Neutrophil (primary cell): ENCODE results near the gene TIE1.

ENCODE experiments used
- H3K27ac ChIP-seq: fragments of 200-600 bp; sonication (generic); 2 replicates; pipeline ENCODE4 v1.5.1; 2016; ENCODE audit warnings: mild to moderate bottlenecking, moderate library complexity
- H3K27me3 ChIP-seq: fragments of 200-600 bp; sonication (generic); 2 replicates; pipeline ENCODE4 v1.6.0; 2016; ENCODE audit warnings: mild to moderate bottlenecking
- H3K36me3 ChIP-seq: fragments of 200-600 bp; sonication (generic); 2 replicates; pipeline ENCODE4 v1.5.1; 2017
- H3K4me1 ChIP-seq, 2 experiments: fragments of 200-600 bp in 1 of 2; sonication (generic) in 1 of 2; 1 replicate in 1 of 2; 2 replicates in 1 of 2; pipeline versions ENCODE4 v1.5.1 to v1.6.1; 2013 to 2016; ENCODE audit warnings: low read depth in 1 of 2, low read length in 1 of 2, mild to moderate bottlenecking in 1 of 2, moderate library complexity in 1 of 2; ENCODE audit not compliant: control insufficient read depth in 1 of 2, insufficient read depth in 1 of 2
- H3K4me3 ChIP-seq, 2 experiments: fragments of 200-600 bp in 1 of 2; sonication (generic) in 1 of 2; 1 replicate in 1 of 2; 2 replicates in 1 of 2; pipeline ENCODE4 v1.5.1; 2013 to 2016; ENCODE audit warnings: low read depth in 1 of 2, low read length in 1 of 2, mild to moderate bottlenecking in 1 of 2, moderate library complexity in 1 of 2
- H3K9me3 ChIP-seq: fragments of 200-600 bp; sonication (generic); 2 replicates; pipeline ENCODE4 v1.5.1; 2016
- CTCF ChIP-seq: fragments of 200-600 bp; sonication (generic); IDR thresholded peaks from 2 replicates; pipeline ENCODE4 v1.5.1; 2016; ENCODE audit warnings: antibody characterized with exemption

The TIE1 gene

GRCh38 chr1:43304314-43304681, 3.5 kb downstream of the TIE1 start:
- Histone ChIP-seq H3K27ac (no peak overlapping the region), H3K4me1 (no peaks in the 10 kb centered on the region), H3K4me3 (no peak overlapping the region), H3K9me3 (no peaks in the 10 kb centered on the region), H3K27me3 (no peaks in the 10 kb centered on the region), H3K36me3 (no peaks in the 10 kb centered on the region)
- no peak for TF ChIP-seq CTCF

- Histone ChIP-seq H3K9me3 (no peaks in the 10 kb centered on the region), H3K4me1 (no peaks in the 10 kb centered on the region), H3K27me3 (no peaks in the 10 kb centered on the region), H3K27ac (no peak overlapping the region), H3K36me3 (no peaks in the 10 kb centered on the region), H3K4me3 (no peak overlapping the region)
- TF ChIP-seq CTCF, result no peak
Measured at GRCh38 chr1:43304771-43305300, 4.1 kb downstream of the TIE1 start.

- TF ChIP-seq CTCF, result no peak
- Histone ChIP-seq H3K27ac (no peak overlapping the region), H3K36me3 (no peaks in the 10 kb centered on the region), H3K4me1 (no peaks in the 10 kb centered on the region), H3K27me3 (no peaks in the 10 kb centered on the region), H3K4me3 (no peak overlapping the region), H3K9me3 (no peaks in the 10 kb centered on the region)
Measured at GRCh38 chr1:43305461-43305860, 4.7 kb downstream of the TIE1 start.

GRCh38 chr1:43305926-43306687, 5.3 kb downstream of the TIE1 start:
- no peak for TF ChIP-seq CTCF
- Histone ChIP-seq H3K9me3 (no peaks in the 10 kb centered on the region), H3K4me1 (no peaks in the 10 kb centered on the region), H3K4me3 (no peak overlapping the region), H3K27me3 (no peaks in the 10 kb centered on the region), H3K36me3 (no peaks in the 10 kb centered on the region), H3K27ac (no peak overlapping the region)

GRCh38 chr1:43306688-43307457, 6.1 kb downstream of the TIE1 start:
- H3K4me3 ChIP-seq, result no peak overlapping the region
- H3K4me1 ChIP-seq, result no peaks in the 10 kb centered on the region
- no peak overlapping the region for H3K27ac ChIP-seq
- TF ChIP-seq CTCF, result no peak
- no peaks in the 10 kb centered on the region for H3K9me3 ChIP-seq
- no peaks in the 10 kb centered on the region for H3K27me3 ChIP-seq
- no peaks in the 10 kb centered on the region for H3K36me3 ChIP-seq
